PFSK-1 (cell line): ENCODE measurements around the gene FBXO48.

Source experiments
- POLR2AphosphoS5 ChIP-seq: IDR thresholded peaks from 2 replicates; pipeline ENCODE4 v1.6.1; 2012; ENCODE audit warnings: low read depth, mild to moderate bottlenecking, control low read depth, low read length, moderate library complexity
- TAF1 ChIP-seq: IDR thresholded peaks from 2 replicates; pipeline ENCODE4 v1.6.1; 2012; ENCODE audit warnings: low read length, control low read depth, borderline replicate concordance; ENCODE audit not compliant: insufficient read depth

DNA sequence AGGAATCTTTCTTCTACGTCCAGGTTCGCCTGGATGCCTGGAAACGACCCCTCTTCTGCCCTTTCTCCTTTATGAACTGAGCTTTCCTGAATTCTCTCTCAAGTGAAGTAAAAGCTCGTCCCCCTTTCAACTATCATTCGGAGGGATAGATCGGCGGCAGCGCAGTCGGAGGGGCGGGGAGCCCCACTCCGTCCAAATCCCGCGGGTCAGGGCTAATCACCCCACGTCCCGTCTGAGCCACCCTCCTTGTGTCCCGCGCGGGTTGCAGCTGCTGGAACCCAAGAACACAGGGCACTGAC lies 367 bp downstream of the FBXO48 start:
- no peak for TF ChIP-seq POLR2AphosphoS5
- no peak for TF ChIP-seq TAF1
